Measurements from ENCODE around the gene ASB11.

DNA sequence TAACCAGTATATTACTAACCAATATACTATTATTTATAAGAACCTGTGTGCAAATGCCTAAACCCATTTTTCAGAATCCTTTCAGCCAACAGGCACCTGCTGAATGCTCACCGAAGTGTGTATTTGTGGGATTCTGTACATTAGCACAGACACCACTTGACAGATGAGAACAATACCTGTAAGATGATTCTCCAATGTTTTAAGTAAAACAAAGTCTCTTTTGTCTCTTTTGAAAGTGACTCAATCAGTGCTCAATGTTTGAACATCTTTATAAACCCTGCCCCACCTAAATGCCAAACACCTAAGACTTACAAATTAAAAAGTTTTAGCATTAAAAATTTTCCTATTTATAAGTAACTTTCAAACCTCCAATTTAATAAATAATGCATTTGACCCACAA lies 46.3 kb downstream of the ASB11 start:
- TF ChIP-seq SP1 (IDR thresholded peaks at IDR 0.05) (no peak), PKNOX1 (IDR thresholded peaks at IDR 0.05) (no peak), FOXA1 (IDR thresholded peaks at IDR 0.05) (no peak), FOXM1 (IDR thresholded peaks at IDR 0.05; ENCODE audit: borderline replicate concordance) (no peak), SUZ12 (IDR thresholded peaks at IDR 0.05) (no peak), ZNF384 (IDR thresholded peaks at IDR 0.05) (no peak), L3MBTL2 (conservative IDR thresholded peaks at IDR 0.05) (no peak), BHLHE40 (IDR thresholded peaks at IDR 0.05; ENCODE audit: borderline replicate concordance) (no peak)
